ENCODE measurements around the gene IFITM1.
"Not testable (repeated sequence)": the region's sequence is repeated elsewhere in the genome, so short reads cannot be mapped to it uniquely, and the experiment has no call there.

Gene IFITM1

GRCh38 chr11:294780-295179, 19.1 kb upstream of the IFITM1 start:
- no peak for DNase-seq

GRCh38 chr11:295351-296170, 18.3 kb upstream of the IFITM1 start:
- DNase-seq, result no peak

- no peak for DNase-seq
Measured at GRCh38 chr11:296171-297050, 17.4 kb upstream of the IFITM1 start.

GRCh38 chr11:297051-297585, 16.7 kb upstream of the IFITM1 start:
- DNase-seq, result no peak

GRCh38 chr11:297586-298405, 16.0 kb upstream of the IFITM1 start:
- DNase-seq, result peak; percentile 65

GRCh38 chr11:298406-299065, 15.3 kb upstream of the IFITM1 start:
- peak; percentile 18 for DNase-seq

GRCh38 chr11:299081-299891, 14.6 kb upstream of the IFITM1 start, which contains the start of gene IFITM5:
TSS of gene IFITM5 (minus strand) at chr11:299526. CDS start at chr11:299490, 36 bp downstream.
- peak; percentile 27 for DNase-seq

GRCh38 chr11:299951-300735, 13.7 kb upstream of the IFITM1 start:
- peak; percentile 63 for DNase-seq

GRCh38 chr11:303363-303762, 10.5 kb upstream of the IFITM1 start:
- no peak for DNase-seq

- peak; percentile 27 for DNase-seq
Measured at GRCh38 chr11:304061-304506, 9.8 kb upstream of the IFITM1 start.

GRCh38 chr11:304915-305843, 8.7 kb upstream of the IFITM1 start:
- peak; percentile 84 for DNase-seq

GRCh38 chr11:305844-306211, 8.0 kb upstream of the IFITM1 start:
- no peak for DNase-seq

- DNase-seq, result no peak
Measured at GRCh38 chr11:306645-307371, 7.0 kb upstream of the IFITM1 start.

- peak; percentile 73 for DNase-seq
Measured at GRCh38 chr11:307766-308708, 5.8 kb upstream of the IFITM1 start, which contains the start of gene IFITM2. TSS of gene IFITM2 (plus strand) at chr11:307816. CDS start at chr11:308193, 377 bp downstream.

- not testable (repeated sequence) for DNase-seq
Measured at GRCh38 chr11:308740-309665, 4.8 kb upstream of the IFITM1 start.

Measured in right hindlimb (tissue), 1 donor.